OCI-LY7 (cell line): ENCODE data around the gene DBP. TPM values are rescaled to one million over a fixed set of nuclear protein-coding genes. Genes with fewer than 3 reads are reported as not detected.

ENCODE experiments used
- BruUV-seq: library from RNA; stranded (reverse); fragments of 400-500 nt; replicated peaks from 2 replicates; lab custom pipeline; 2021; lab: Mats Ljungman, UMichigan
- CTCF ChIA-PET: fragments of 300-600 bp; sonication (Branson Sonifier 250); formaldehyde crosslinking; loops from one replicate; lab custom pipeline; 2022; ENCODE audit warnings: antibody characterized with exemption; ENCODE audit not compliant: unreplicated experiment; lab: Charles Lee
- POLR2A ChIA-PET: fragments of 300-600 bp; sonication (Branson Sonifier 250); formaldehyde crosslinking; loops from one replicate; lab custom pipeline; 2022; ENCODE audit warnings: antibody characterized with exemption; lab: Charles Lee
- DNase-seq: peaks from one replicate; pipeline ENCODE4 v3.0.0-alpha.2; 2015; ENCODE audit warnings: low spot score
- H2AFZ ChIP-seq: fragments of 200-600 bp; sonication (generic), shearing (Covaris generic); 2 replicates; pipeline ENCODE4 v1.6.1; 2014; ENCODE audit warnings: mild to moderate bottlenecking, antibody characterized with exemption, low read length, moderate library complexity
- H3K27ac ChIP-seq: fragments of 200-600 bp; sonication (generic); 2 replicates; pipeline ENCODE4 v1.5.1; 2014; ENCODE audit warnings: mixed run types, low read depth, mild to moderate bottlenecking, moderate library complexity, low read length, inconsistent platforms; ENCODE audit not compliant: poor library complexity, severe bottlenecking
- H3K36me3 ChIP-seq: fragments of 200-600 bp; sonication (generic); 2 replicates; pipeline ENCODE4 v1.6.1; 2014; ENCODE audit warnings: mild to moderate bottlenecking, antibody characterized with exemption, low read length, moderate library complexity, mixed read lengths; ENCODE audit not compliant: insufficient read depth
- H3K4me1 ChIP-seq: fragments of 200-600 bp; sonication (generic); 2 replicates; pipeline ENCODE4 v1.5.1; 2014; ENCODE audit warnings: mild to moderate bottlenecking, low read length; ENCODE audit not compliant: insufficient read depth, poor library complexity, severe bottlenecking
- H3K4me2 ChIP-seq: fragments of 200-600 bp; sonication (generic); 2 replicates; pipeline ENCODE4 v1.6.1; 2014; ENCODE audit warnings: mild to moderate bottlenecking, low read length
- H3K4me3 ChIP-seq: fragments of 200-600 bp; sonication (generic); 2 replicates; pipeline ENCODE4 v1.5.1; 2014; ENCODE audit warnings: mild to moderate bottlenecking, low read depth, low read length; ENCODE audit not compliant: poor library complexity, severe bottlenecking
- H3K79me2 ChIP-seq: fragments of 200-600 bp; sonication (generic); 2 replicates; pipeline ENCODE4 v1.6.1; 2016; ENCODE audit warnings: low read depth, mild to moderate bottlenecking, low read length, moderate library complexity, mixed read lengths; ENCODE audit not compliant: insufficient read depth
- H3K9me2 ChIP-seq: fragments of 200-600 bp; sonication (generic); 2 replicates; pipeline ENCODE4 v1.6.1; 2016; ENCODE audit warnings: mild to moderate bottlenecking, low read length, mixed read lengths; ENCODE audit not compliant: insufficient read depth
- H3K9me3 ChIP-seq: fragments of 200-600 bp; sonication (generic); 2 replicates; pipeline ENCODE4 v1.6.1; 2014; ENCODE audit warnings: mild to moderate bottlenecking, mixed run types, low read length, mixed read lengths
- H4K20me1 ChIP-seq: fragments of 200-600 bp; sonication (generic); 2 replicates; pipeline ENCODE4 v1.6.1; 2014; ENCODE audit warnings: mild to moderate bottlenecking, antibody characterized with exemption, low read length, moderate library complexity, mixed read lengths; ENCODE audit not compliant: insufficient read depth
- CTCF ChIP-seq: fragments of 200-600 bp; sonication (generic); conservative IDR thresholded peaks from 2 replicates; pipeline ENCODE4 v1.5.1; 2014; ENCODE audit warnings: mild to moderate bottlenecking, antibody characterized with exemption, low read length, moderate library complexity, mixed read lengths
- EZH2phosphoT487 ChIP-seq: fragments of 200-600 bp; sonication (generic); IDR thresholded peaks from 2 replicates; pipeline ENCODE4 v1.6.1; 2018; ENCODE audit warnings: low read depth, borderline replicate concordance, mild to moderate bottlenecking, mixed run types, antibody characterized with exemption, low read length, moderate library complexity, mixed read lengths
- intact Hi-C: fragments of 100-400 bp; cut with micrococcal nuclease; formaldehyde crosslinking; loops from one replicate; pipeline ENCODE4 v1.10.0; 2022; ENCODE audit not compliant: unreplicated experiment
- total RNA-seq, 2 experiments: library from RNA; depleted of rRNA in 1 of 2; stranded (reverse); fragments of >200 nt in 1 of 2; shearing (Covaris generic) in 1 of 2; gene quantifications; 2 replicates each; pipeline ENCODE4 v1.2.3, GENCODE V29; 2014 to 2022

DBP gene
- total RNA-seq, 2 experiments from 2014 or later = 15.7 to 35.6 TPM

GRCh38 chr19:48685583-48685982, 48.4 kb upstream of the DBP start:
- Histone ChIP-seq H2AFZ (no peak overlapping the region), H3K79me2 (no peaks in the 10 kb centered on the region), H3K9me2 (no peaks in the 10 kb centered on the region), H3K27ac (no peak overlapping the region), H3K4me3 (no peak overlapping the region), H3K36me3 (no peaks in the 10 kb centered on the region), H4K20me1 (no peaks in the 10 kb centered on the region), H3K4me1 (no peaks in the 10 kb centered on the region), H3K4me2 (no peak overlapping the region), H3K9me3 (no peaks in the 10 kb centered on the region)
- BruUV-seq = no TSS peak
- TF ChIP-seq CTCF (no peak), EZH2phosphoT487 (no peak)
- intact Hi-C loops = no loop called here
- ChIA-PET CTCF (no interaction called here), POLR2A (no interaction called here)
- DNase-seq = no peak

GRCh38 chr19:48683349-48683748, 46.2 kb upstream of the DBP start:
- Histone ChIP-seq H3K9me2 (no peaks in the 10 kb centered on the region), H3K4me1 (no peaks in the 10 kb centered on the region), H4K20me1 (no peaks in the 10 kb centered on the region), H3K4me2 (no peak overlapping the region), H3K27ac (no peak overlapping the region), H2AFZ (peak overlapping the region; percentile 71), H3K4me3 (no peak overlapping the region), H3K9me3 (no peaks in the 10 kb centered on the region), H3K79me2 (no peaks in the 10 kb centered on the region), H3K36me3 (no peaks in the 10 kb centered on the region)
- peak; percentile 57 for DNase-seq
- intact Hi-C loops = no loop called here
- POLR2A ChIA-PET = no interaction called here
- TF ChIP-seq EZH2phosphoT487 = no peak
- TF ChIP-seq CTCF = no peak
- CTCF ChIA-PET = no interaction called here
- BruUV-seq = no TSS peak

- ChIA-PET POLR2A (interaction anchor here (0.6 kb wide), 1 partner anchor 29 kb away, joined by 4 read pairs; no protein-coding TSS in a partner anchor), CTCF (no interaction called here)
- Histone ChIP-seq H3K4me1 (no peaks in the 10 kb centered on the region), H3K9me2 (no peaks in the 10 kb centered on the region), H3K36me3 (no peaks in the 10 kb centered on the region), H3K9me3 (no peaks in the 10 kb centered on the region), H3K4me2 (no peak overlapping the region), H3K27ac (no peak overlapping the region), H3K79me2 (no peaks in the 10 kb centered on the region), H3K4me3 (no peak overlapping the region), H4K20me1 (no peaks in the 10 kb centered on the region), H2AFZ (no peak overlapping the region)
- TF ChIP-seq CTCF (no peak), EZH2phosphoT487 (no peak)
- DNase-seq = no peak
- BruUV-seq = no TSS peak
- intact Hi-C loops = no loop called here
Measured at GRCh38 chr19:48681127-48681470, 43.9 kb upstream of the DBP start.
